CD14-positive monocyte (primary cell): Measurements from ENCODE around the gene C16orf92. TPM values are rescaled to one million over a fixed set of nuclear protein-coding genes. Genes with fewer than 3 reads are reported as not detected.

Experiments used
- DNase-seq, 3 donors: peaks; one replicate each; pipeline ENCODE4 v3.0.0-alpha.2; 2011 to 2022
- H2AFZ ChIP-seq: 2 replicates; pipeline ENCODE4 v1.6.0; 2012; ENCODE audit warnings: mild to moderate bottlenecking, low read depth, low read length, inconsistent platforms; ENCODE audit not compliant: insufficient read depth, poor library complexity, severe bottlenecking
- H3K27ac ChIP-seq, 2 donors: 1 replicate in 1 of 2; 2 replicates in 1 of 2; pipeline ENCODE4 v1.5.1; 2012 to 2013; ENCODE audit warnings: low read length in 2 of 2, control low read depth in 1 of 2, inconsistent platforms in 1 of 2, low read depth in 1 of 2, mild to moderate bottlenecking in 1 of 2
- H3K27me3 ChIP-seq, 2 donors: one replicate each; pipeline versions ENCODE4 v1.6.0 to v1.6.1; 2011 to 2013; ENCODE audit warnings: low read length in 2 of 2; ENCODE audit not compliant: control insufficient read depth in 2 of 2, insufficient read depth in 2 of 2
- H3K36me3 ChIP-seq, 2 donors: replicated peaks in 1 of 2; 1 replicate in 1 of 2; 2 replicates in 1 of 2; pipeline versions ENCODE4 v1.5.1 to v1.6.1; 2012 to 2013; ENCODE audit warnings: low read length in 2 of 2, control low read depth in 1 of 2, inconsistent platforms in 1 of 2, mild to moderate bottlenecking in 1 of 2; ENCODE audit not compliant: insufficient read depth in 2 of 2, control insufficient read depth in 1 of 2
- H3K4me1 ChIP-seq, 2 donors: 1 replicate in 1 of 2; 2 replicates in 1 of 2; pipeline versions ENCODE4 v1.5.1 to v1.6.1; 2012 to 2013; ENCODE audit warnings: low read length in 2 of 2, control low read depth in 1 of 2, inconsistent platforms in 1 of 2, mild to moderate bottlenecking in 1 of 2, moderate library complexity in 1 of 2; ENCODE audit not compliant: insufficient read depth in 2 of 2, control insufficient read depth in 1 of 2
- H3K4me2 ChIP-seq: replicated peaks from 2 replicates; pipeline ENCODE3; 2012; ENCODE audit warnings: low read length, moderate library complexity, mild to moderate bottlenecking; ENCODE audit not compliant: poor library complexity, severe bottlenecking; ENCODE audit errors: extremely low read depth
- H3K4me3 ChIP-seq, 3 experiments: fragments of 200-600 bp in 1 of 3; sonication (generic) in 1 of 3; replicated peaks in 1 of 3; 1 replicate in 2 of 3; 2 replicates in 1 of 3; pipeline ENCODE4 v1.5.1; 2011 to 2013; ENCODE audit warnings: low read length in 3 of 3, mild to moderate bottlenecking in 3 of 3, control low read depth in 2 of 3, low read depth in 2 of 3, inconsistent platforms in 1 of 3, moderate library complexity in 1 of 3
- H3K79me2 ChIP-seq: 2 replicates; pipeline ENCODE4 v1.6.0; 2012; ENCODE audit warnings: mild to moderate bottlenecking, control low read depth, inconsistent platforms, low read length, moderate library complexity; ENCODE audit not compliant: insufficient read depth
- H3K9ac ChIP-seq: 2 replicates; pipeline ENCODE4 v1.6.0; 2017; ENCODE audit warnings: low read length, mild to moderate bottlenecking; ENCODE audit not compliant: insufficient read depth, poor library complexity, severe bottlenecking
- H3K9me3 ChIP-seq, 2 donors: replicated peaks in 1 of 2; 1 replicate in 1 of 2; 2 replicates in 1 of 2; pipeline versions ENCODE4 v1.5.1 to v1.6.1; 2012 to 2013; ENCODE audit warnings: low read length in 2 of 2, control low read depth in 1 of 2; ENCODE audit not compliant: control insufficient read depth in 1 of 2, insufficient read depth in 1 of 2
- H4K20me1 ChIP-seq: 2 replicates; pipeline ENCODE4 v1.6.0; 2012; ENCODE audit warnings: mild to moderate bottlenecking, low read length, control low read depth, moderate library complexity; ENCODE audit not compliant: insufficient read depth
- H3K27ac Mint-ChIP-seq, 7 donors: one replicate each; pipeline ENCODE4 v1.8.0; 2020; ENCODE audit warnings: mild to moderate bottlenecking in 7 of 7, mixed read lengths in 7 of 7, moderate library complexity in 6 of 7, inconsistent platforms in 2 of 7
- H3K27me3 Mint-ChIP-seq, 3 donors: one replicate each; pipeline ENCODE4 v1.8.0; 2021 to 2022; ENCODE audit warnings: low read depth in 3 of 3, mild to moderate bottlenecking in 3 of 3, mixed read lengths in 3 of 3, moderate library complexity in 3 of 3, inconsistent platforms in 1 of 3
- H3K36me3 Mint-ChIP-seq, 2 donors: one replicate each; pipeline ENCODE4 v1.8.0; 2020; ENCODE audit warnings: mixed read lengths in 2 of 2, inconsistent platforms in 1 of 2, mild to moderate bottlenecking in 1 of 2
- H3K4me1 Mint-ChIP-seq: one replicate; pipeline ENCODE4 v1.8.0; 2020; ENCODE audit warnings: mild to moderate bottlenecking, mixed read lengths
- H3K4me3 Mint-ChIP-seq, 2 donors: one replicate each; pipeline ENCODE4 v1.8.0; 2020; ENCODE audit warnings: mild to moderate bottlenecking in 2 of 2, mixed read lengths in 2 of 2, moderate library complexity in 1 of 2
- H3K9me3 Mint-ChIP-seq, 7 donors: one replicate each; pipeline ENCODE4 v1.8.0; 2020 to 2022; ENCODE audit warnings: mixed read lengths in 7 of 7, mild to moderate bottlenecking in 6 of 7, moderate library complexity in 6 of 7, inconsistent platforms in 2 of 7
- CTCF ChIP-seq: fragments of 200-600 bp; IDR thresholded peaks from one replicate; pipeline ENCODE4 v1.8.0; 2022; ENCODE audit warnings: antibody characterized with exemption, mild to moderate bottlenecking
- WGBS: methylation state at CpG from one replicate; pipeline ENCODE4 v1.1.5; 2013; ENCODE audit warnings: missing lambda C conversion rate; ENCODE audit not compliant: insufficient coverage; 5-methylcytosine and 5-hydroxymethylcytosine counted together
- intact Hi-C, 2 donors: fragments of 100-400 bp; cut with micrococcal nuclease; formaldehyde crosslinking; loops; one replicate each; pipeline versions ENCODE4 v1.15.0 to v1.15.1; 2023
- polyA plus RNA-seq, 3 donors: library from polyadenylated mRNA; depleted of rRNA in 1 of 3; unstranded in 2 of 3; stranded (reverse) in 1 of 3; fragments of 300-500 nt in 2 of 3; fragments of >200 nt in 1 of 3; fragmentation: Illumina TruSeq in 2 of 3; gene quantifications; 1 replicate in 2 of 3; 2 replicates in 1 of 3; pipeline ENCODE4 v1.2.3, GENCODE V29; 2012 to 2021

Gene C16orf92
- polyA plus RNA-seq, 3 donors = not detected

- Mint-ChIP-seq H3K27ac (no peak overlapping the region), H3K27me3 (peaks cover 54 to 89% (median 69%) of the 10 kb centered on the region in 3 donors), H3K36me3 (no peaks in the 10 kb centered on the region), H3K9me3 (peaks cover 0 to 8% (median 5%) of the 10 kb centered on the region in 7 donors), H3K4me3 (peak overlapping the region in 1 of 2 donors; percentile 86), H3K4me1 (peaks cover 3% of the 10 kb centered on the region)
- H3K9me3 ChIP-seq = peaks cover 0 to 6% of the 10 kb centered on the region in 2 donors
- intact Hi-C loops = no loop called here
- H3K9ac ChIP-seq = no peak overlapping the region
- no peak for DNase-seq
- TF ChIP-seq CTCF = no peak
- no peak overlapping the region for H3K4me2 ChIP-seq
- peaks cover 30 to 59% of the 10 kb centered on the region in 2 donors for H3K27me3 ChIP-seq
- H2AFZ ChIP-seq = no peak overlapping the region
- H3K36me3 ChIP-seq = no peaks in the 10 kb centered on the region
- H3K27ac ChIP-seq = no peak overlapping the region
- H3K4me3 ChIP-seq = no peak overlapping the region
- H4K20me1 ChIP-seq = no peaks in the 10 kb centered on the region
- no peaks in the 10 kb centered on the region for H3K79me2 ChIP-seq
- H3K4me1 ChIP-seq = peaks cover 0 to 4% of the 10 kb centered on the region in 2 donors
- 15% methylated on average over 7 of the region's 11 CpGs for WGBS
Observed at GRCh38 chr16:30031477-30031918, 8.5 kb downstream of the C16orf92 start.

- Mint-ChIP-seq H3K36me3 (no peaks in the 10 kb centered on the region), H3K4me3 (peak overlapping the region in 1 of 2 donors; percentile 86), H3K9me3 (peaks cover 0 to 8% (median 5%) of the 10 kb centered on the region in 7 donors), H3K4me1 (peaks cover 3% of the 10 kb centered on the region), H3K27me3 (peaks cover 49 to 85% (median 63%) of the 10 kb centered on the region in 3 donors), H3K27ac (no peak overlapping the region)
- no peak overlapping the region for H3K4me3 ChIP-seq
- peaks cover 30 to 54% of the 10 kb centered on the region in 2 donors for H3K27me3 ChIP-seq
- H3K9me3 ChIP-seq = peaks cover 0 to 6% of the 10 kb centered on the region in 2 donors
- WGBS = 0% methylated on average over 6 of the region's 12 CpGs
- no peaks in the 10 kb centered on the region for H4K20me1 ChIP-seq
- no peak overlapping the region for H2AFZ ChIP-seq
- no peaks in the 10 kb centered on the region for H3K79me2 ChIP-seq
- H3K9ac ChIP-seq = no peak overlapping the region
- H3K4me2 ChIP-seq = no peak overlapping the region
- intact Hi-C loops = no loop called here
- no peaks in the 10 kb centered on the region for H3K36me3 ChIP-seq
- DNase-seq = peak; percentile 45 to 64 (median 53)
- H3K27ac ChIP-seq = no peak overlapping the region
- peaks cover 0 to 4% of the 10 kb centered on the region in 2 donors for H3K4me1 ChIP-seq
- TF ChIP-seq CTCF = peak; percentile 81
Observed at GRCh38 chr16:30032083-30032819, 9.3 kb downstream of the C16orf92 start.
